HG03565 (cell line): ENCODE results near the gene ACSM3.
"Not testable (repeated sequence)": the region's sequence is repeated elsewhere in the genome, so short reads cannot be mapped to it uniquely, and the experiment has no call there.

ENCODE experiments used
- ATAC-seq: cut with Tn5 transposase; IDR thresholded peaks from one replicate; pipeline ENCODE4 v1.9.1; 2021; ENCODE audit warnings: mild to moderate bottlenecking, moderate library complexity; ENCODE audit not compliant: unreplicated experiment

Gene ACSM3

DNA sequence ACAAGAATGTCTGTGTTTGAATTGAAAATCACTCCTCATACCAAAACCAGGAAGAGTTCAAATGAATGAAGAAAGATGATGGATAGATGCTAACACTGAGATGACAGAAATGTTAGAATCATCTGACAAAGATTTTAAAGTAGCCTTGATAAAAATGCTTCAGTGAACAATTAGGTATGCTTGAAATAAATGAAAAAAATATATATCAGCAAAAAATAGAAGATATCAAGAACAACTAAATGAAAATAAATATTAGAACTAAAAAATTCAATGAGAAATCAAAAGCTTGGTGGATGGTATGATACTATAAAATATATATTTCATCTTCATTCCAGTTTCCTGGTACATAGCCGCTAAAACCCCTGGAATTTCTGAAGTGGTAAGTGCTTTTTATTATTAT lies 8.6 kb upstream of the ACSM3 start:
- no peak for ATAC-seq

- not testable (repeated sequence) for ATAC-seq
Measured at GRCh38 chr16:20755799-20756198, 8.0 kb upstream of the ACSM3 start.

DNA sequence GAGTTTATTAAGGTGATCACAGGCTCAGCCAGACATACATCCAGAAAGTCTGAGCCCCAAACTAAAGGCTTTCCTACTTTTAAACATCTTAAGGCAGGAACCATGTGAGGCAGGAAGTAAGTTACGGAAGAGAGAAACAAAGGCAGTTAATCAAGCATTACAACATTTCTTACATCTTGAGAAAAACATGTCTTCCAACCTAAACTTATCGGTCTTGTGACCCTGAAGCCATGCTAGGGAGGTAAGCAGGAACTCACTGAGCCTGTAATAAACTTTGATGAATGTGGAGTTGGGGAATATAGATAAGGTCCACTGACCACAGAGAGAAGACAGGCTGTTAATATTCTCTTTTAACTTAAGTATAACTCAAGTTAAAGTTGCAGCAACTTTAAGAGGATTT lies 3.5 kb upstream of the ACSM3 start:
- no peak for ATAC-seq

- no peak for ATAC-seq
Measured at GRCh38 chr16:20761175-20761574, 2.6 kb upstream of the ACSM3 start.

- no peak for ATAC-seq
Measured at GRCh38 chr16:20762404-20763123, 1.2 kb upstream of the ACSM3 start.

DNA sequence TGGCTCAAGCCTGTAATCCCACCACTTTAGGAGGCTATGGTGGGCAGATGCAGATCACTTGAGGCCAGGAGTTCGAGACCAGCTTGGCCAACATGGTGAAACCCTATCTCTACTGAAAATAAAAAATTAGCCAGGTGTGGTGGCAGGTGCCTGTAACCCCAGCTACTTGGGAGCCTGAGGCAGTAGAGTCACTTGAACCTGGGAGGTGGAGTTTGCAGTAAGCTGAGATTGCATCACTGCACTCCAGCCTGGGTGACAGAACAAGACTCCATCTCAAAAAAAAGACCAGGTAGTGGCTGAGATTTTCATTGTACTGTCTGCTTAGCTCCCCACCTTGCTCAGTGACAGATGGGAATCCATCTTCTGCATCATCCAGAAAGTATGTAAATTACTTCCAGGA lies 634 bp downstream of the ACSM3 start:
- ATAC-seq = not testable (repeated sequence)

DNA sequence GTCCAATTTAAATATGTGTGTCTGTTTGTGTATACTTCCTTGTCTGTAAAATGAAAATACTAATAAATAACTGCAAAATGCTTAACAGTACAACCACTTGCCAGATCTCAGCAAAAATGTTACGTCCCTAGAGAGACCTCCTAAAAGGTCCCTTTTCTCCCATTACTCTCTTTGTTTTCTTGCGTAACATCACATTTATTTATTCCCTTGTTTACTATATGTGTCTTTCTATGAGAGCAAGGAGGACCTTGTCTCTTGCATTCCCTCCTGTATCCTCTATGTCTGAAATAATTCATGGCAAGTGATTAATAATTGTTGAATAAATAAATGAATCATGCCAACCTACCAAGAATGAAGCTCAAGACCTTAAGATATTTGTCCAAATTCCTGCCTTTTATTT lies 1.9 kb downstream of the ACSM3 start:
- no peak for ATAC-seq

DNA sequence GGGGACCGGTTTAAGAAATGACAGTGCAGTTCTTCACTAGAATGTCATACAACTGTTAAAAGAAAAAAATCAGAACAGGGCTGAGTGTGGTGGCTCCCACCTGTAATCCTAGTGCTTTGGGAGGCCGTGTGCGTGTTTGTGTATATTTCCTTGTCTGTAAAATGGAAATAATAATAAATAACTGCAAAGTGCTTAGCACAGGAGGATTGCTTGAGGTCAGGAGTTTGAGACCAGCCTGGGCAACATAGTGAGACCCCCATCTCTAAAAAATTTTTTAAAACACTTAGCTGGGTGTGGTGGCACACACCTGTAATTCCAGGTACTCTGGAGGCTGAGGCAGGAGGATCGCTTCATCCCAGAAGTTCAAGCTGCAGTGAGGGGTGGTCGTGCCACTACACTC lies 2.5 kb downstream of the ACSM3 start:
- ATAC-seq = no peak

DNA sequence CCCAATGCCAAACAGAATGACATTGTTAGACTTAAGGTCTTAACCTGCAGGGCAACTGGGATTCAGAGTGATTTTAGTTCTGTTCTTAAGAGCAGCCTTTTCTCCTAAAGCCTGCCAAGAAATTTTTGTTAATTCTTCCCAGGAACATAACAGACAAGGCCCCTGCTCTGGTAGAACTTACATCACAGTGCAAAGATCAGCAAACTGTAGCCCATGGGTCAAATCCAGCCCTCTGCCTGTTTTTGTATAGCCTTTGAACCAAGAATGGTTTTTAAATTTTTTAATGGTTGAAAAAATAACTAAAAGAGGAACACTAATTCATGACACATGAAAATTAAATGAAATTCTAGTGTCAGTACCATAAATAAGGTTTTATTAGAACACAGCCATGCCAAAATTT lies 3.8 kb downstream of the ACSM3 start:
- no peak for ATAC-seq

DNA sequence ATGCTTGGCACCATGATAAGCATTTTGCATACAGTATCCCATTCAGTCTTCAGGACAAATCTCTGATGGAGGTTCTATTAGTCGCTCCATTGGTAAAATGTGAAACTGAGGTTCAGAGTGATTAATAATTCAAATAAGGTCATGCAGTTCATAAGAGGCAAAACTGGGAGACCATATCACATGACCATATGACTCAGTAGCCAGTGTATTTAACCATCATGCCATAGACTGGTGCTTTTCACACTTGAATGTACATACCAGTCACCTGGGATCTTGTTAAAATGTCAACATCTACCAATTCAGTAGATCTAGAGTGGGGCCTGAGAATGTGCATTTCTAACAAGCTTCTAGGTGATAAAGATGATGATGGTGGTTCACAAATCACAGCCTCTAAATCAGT lies 4.3 kb downstream of the ACSM3 start:
- no peak for ATAC-seq

GRCh38 chr16:20768818-20769217 lies 5.0 kb downstream of the ACSM3 start:
- no peak for ATAC-seq

GRCh38 chr16:20773679-20774078 lies 9.9 kb downstream of the ACSM3 start:
- ATAC-seq = no peak

DNA sequence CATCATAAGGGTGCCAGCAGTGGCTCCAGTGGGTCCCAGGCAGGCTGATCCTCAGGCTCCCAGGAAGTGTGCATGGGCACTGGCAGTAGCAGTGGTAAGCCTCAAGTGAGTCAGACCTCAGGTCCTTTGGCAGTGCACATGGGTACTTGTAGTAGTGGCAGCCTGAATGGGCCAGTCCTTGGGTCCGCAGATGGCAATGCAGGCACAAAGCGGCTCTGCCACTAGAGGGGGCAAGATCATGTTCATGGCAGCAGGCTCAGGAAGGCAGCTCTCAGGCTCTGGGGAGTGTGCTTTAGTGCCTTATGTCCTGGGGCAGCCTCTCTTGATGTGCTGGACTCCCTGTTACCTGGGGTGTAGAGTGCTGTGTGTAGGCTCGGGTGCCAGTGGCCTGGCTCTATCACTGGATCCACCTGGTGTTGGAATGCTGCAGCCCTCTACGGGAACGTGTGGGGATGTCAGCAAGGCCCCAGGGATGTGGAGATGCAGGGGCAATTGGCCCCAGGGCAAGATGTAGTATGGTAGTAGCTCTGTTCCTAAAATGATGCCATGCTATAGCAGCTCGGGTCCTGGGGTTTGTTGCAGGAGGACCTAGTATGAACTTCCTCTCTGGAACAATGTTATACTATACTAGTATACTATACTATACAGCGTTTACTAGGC lies 11.0 kb downstream of the ACSM3 start:
- no peak for ATAC-seq

DNA sequence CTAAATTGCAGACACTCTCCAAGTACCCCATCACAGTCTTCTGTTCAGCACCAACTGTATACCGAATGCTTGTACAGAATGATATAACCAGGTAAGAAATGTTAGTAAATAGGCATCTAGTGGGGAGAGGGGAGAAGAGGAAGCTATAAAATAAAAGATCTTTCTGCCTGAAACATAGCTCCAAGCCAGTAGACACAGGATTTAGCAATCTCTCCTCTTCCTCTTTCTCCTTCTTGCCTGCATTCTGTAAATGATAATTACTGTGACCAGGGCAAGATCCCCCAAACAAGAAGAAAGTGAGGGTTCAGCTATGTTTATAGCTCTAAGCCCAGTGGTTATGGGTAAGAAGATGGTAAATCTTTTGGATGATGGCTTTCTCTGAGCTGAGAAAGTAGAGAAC lies 17.9 kb downstream of the ACSM3 start:
- no peak for ATAC-seq

DNA sequence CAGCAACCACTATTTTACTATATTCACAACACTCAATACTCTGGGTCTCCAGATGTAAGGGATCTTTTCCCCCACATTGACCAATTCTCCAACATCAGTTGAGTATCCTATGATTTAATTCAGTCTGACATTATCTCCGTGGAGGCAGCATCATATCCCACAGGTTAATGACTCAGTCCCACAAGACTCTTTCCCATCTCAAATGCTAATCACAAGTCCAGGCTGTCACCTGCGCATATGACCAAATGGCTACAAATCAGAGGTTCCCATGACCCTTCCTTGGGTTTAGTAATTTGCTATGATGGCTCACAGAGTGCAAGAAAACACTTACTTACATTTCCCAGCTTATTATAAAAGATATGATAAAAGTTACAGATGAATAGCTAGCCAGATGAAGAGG lies 18.7 kb downstream of the ACSM3 start:
- ATAC-seq = no peak

- ATAC-seq = no peak
Measured at GRCh38 chr16:20784204-20784603, 20.4 kb downstream of the ACSM3 start.

GRCh38 chr16:20789130-20789529 lies 25.3 kb downstream of the ACSM3 start:
- no peak for ATAC-seq

- no peak for ATAC-seq
Measured at GRCh38 chr16:20791923-20792612, 28.3 kb downstream of the ACSM3 start.

- ATAC-seq = no peak
Measured at GRCh38 chr16:20798364-20798763, 34.5 kb downstream of the ACSM3 start.

- ATAC-seq = no peak
Measured at GRCh38 chr16:20799599-20799998, 35.8 kb downstream of the ACSM3 start.

DNA sequence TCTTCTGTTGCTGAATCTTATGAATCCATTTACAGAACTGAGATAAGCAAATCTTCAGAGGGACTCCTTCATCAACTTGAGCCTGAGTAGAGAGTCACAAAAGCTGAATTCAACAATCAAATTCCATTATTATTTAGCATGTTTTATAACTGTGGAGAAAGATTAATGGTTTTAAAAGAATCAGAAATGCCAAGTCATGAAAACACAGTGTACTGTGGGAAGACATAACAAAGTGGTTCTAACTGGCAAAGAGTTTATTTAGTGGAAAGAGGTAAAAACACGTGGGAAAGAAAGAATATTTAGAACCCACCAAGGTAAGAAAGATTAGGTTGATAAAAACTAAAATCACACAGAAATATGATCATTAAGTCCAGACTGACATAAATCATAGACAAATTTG lies 37.5 kb downstream of the ACSM3 start:
- ATAC-seq = no peak

DNA sequence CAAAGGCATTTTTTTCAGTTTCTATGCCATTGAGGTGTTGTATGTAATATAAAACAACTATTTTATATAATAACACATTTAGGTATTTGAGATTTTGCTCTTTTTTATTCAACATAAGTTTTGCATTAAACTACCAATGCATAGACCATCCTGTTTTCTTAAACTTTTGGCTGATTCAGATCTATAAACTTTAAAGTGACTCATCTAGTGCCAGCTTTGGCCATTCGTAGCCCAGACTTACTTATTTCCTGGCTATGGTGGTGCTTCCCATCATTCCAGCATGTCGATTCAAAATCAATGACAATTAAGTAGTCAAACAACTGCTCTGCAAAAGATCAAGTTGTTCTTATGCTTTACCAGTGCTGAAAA lies 39.4 kb downstream of the ACSM3 start:
- no peak for ATAC-seq
